ENCODE data around the gene WDR70. TPM values are rescaled to one million over a fixed set of nuclear protein-coding genes. Genes with fewer than 3 reads are reported as not detected.

The WDR70 gene
- total RNA-seq, 1 experiment from 2014 or later: 25.0 TPM

- no peaks in the 10 kb centered on the region for H3K4me1 ChIP-seq (ENCODE audit: insufficient read depth, low read length)
- H3K27ac ChIP-seq (ENCODE audit: low read length): no peak overlapping the region
- no peak overlapping the region for H3K9ac ChIP-seq (ENCODE audit: low read length)
- no peaks in the 10 kb centered on the region for H3K36me3 ChIP-seq (ENCODE audit: low read depth, low read length)
- TF ChIP-seq CTCF (conservative IDR thresholded peaks at IDR 0.05; ENCODE audit: low read depth, low read length): no peak
- TF ChIP-seq EZH2phosphoT487 (IDR thresholded peaks at IDR 0.05; ENCODE audit: borderline replicate concordance, low read length): no peak
- no peak for TF ChIP-seq EZH2 (IDR thresholded peaks at IDR 0.05; ENCODE audit: low read length, unreplicated experiment)
- H2AFZ ChIP-seq (ENCODE audit: low read length): no peak overlapping the region
- no peaks in the 10 kb centered on the region for H4K20me1 ChIP-seq (ENCODE audit: low read length)
- no peaks in the 10 kb centered on the region for H3K9me2 ChIP-seq (replicated peaks; ENCODE audit: low read length)
- ChIA-PET POLR2A (ENCODE audit: unreplicated experiment) (no interaction called here), CTCF (no interaction called here)
- no peaks in the 10 kb centered on the region for H3K79me2 ChIP-seq (ENCODE audit: low read length)
- H3K9me3 ChIP-seq (ENCODE audit: low read length): no peaks in the 10 kb centered on the region
- H3K4me2 ChIP-seq (ENCODE audit: low read length): no peak overlapping the region
- BruUV-seq (replicated peaks): no TSS peak
- no peak overlapping the region for H3K4me3 ChIP-seq (ENCODE audit: low read length)
- no peaks in the 10 kb centered on the region for H3F3A ChIP-seq (ENCODE audit: low read length, unreplicated experiment)
- ATAC-seq (no peak), DNase-seq (no peak)
- H3K27me3 ChIP-seq (ENCODE audit: low read length): no peaks in the 10 kb centered on the region
- intact Hi-C loops (cut with micrococcal nuclease): no loop called here
Observed at GRCh38 chr5:37543216-37543615, 164.1 kb downstream of the WDR70 start.

GRCh38 chr5:37549411-37549810, 170.3 kb downstream of the WDR70 start:
- DNase-seq (no peak), ATAC-seq (no peak; the same call in 1 of the 2 replicates)
- Histone ChIP-seq H4K20me1 (ENCODE audit: low read length) (no peaks in the 10 kb centered on the region), H3K4me1 (ENCODE audit: insufficient read depth, low read length) (peaks cover 10% of the 10 kb centered on the region; the same call in 1 of the 2 replicates), H3K4me3 (ENCODE audit: low read length) (no peak overlapping the region), H3K27ac (ENCODE audit: low read length) (no peak overlapping the region), H3F3A (ENCODE audit: low read length, unreplicated experiment) (no peaks in the 10 kb centered on the region), H3K9me3 (ENCODE audit: low read length) (no peaks in the 10 kb centered on the region), H3K27me3 (ENCODE audit: low read length) (no peaks in the 10 kb centered on the region), H3K9me2 (replicated peaks; ENCODE audit: low read length) (no peaks in the 10 kb centered on the region), H3K4me2 (ENCODE audit: low read length) (no peak overlapping the region), H3K36me3 (ENCODE audit: low read depth, low read length) (no peaks in the 10 kb centered on the region), H2AFZ (ENCODE audit: low read length) (no peak overlapping the region), H3K79me2 (ENCODE audit: low read length) (no peaks in the 10 kb centered on the region), H3K9ac (ENCODE audit: low read length) (no peak overlapping the region)
- CTCF ChIA-PET: no interaction called here
- TF ChIP-seq EZH2phosphoT487 (IDR thresholded peaks at IDR 0.05; ENCODE audit: borderline replicate concordance, low read length): no peak
- no peak for TF ChIP-seq EZH2 (IDR thresholded peaks at IDR 0.05; ENCODE audit: low read length, unreplicated experiment)
- no peak for TF ChIP-seq CTCF (conservative IDR thresholded peaks at IDR 0.05; ENCODE audit: low read depth, low read length)
- intact Hi-C loops (cut with micrococcal nuclease): no loop called here
- POLR2A ChIA-PET (ENCODE audit: unreplicated experiment): no interaction called here
- BruUV-seq (replicated peaks): no TSS peak

- no peaks in the 10 kb centered on the region for H3K9me2 ChIP-seq (replicated peaks; ENCODE audit: low read length)
- TF ChIP-seq EZH2phosphoT487 (IDR thresholded peaks at IDR 0.05; ENCODE audit: borderline replicate concordance, low read length): no peak
- TF ChIP-seq EZH2 (IDR thresholded peaks at IDR 0.05; ENCODE audit: low read length, unreplicated experiment): no peak
- TF ChIP-seq CTCF (conservative IDR thresholded peaks at IDR 0.05; ENCODE audit: low read depth, low read length): no peak
- no peaks in the 10 kb centered on the region for H4K20me1 ChIP-seq (ENCODE audit: low read length)
- CTCF ChIA-PET: no interaction called here
- no peak overlapping the region for H3K4me2 ChIP-seq (ENCODE audit: low read length)
- no peak overlapping the region for H3K4me3 ChIP-seq (ENCODE audit: low read length)
- no peak overlapping the region for H3K9ac ChIP-seq (ENCODE audit: low read length)
- POLR2A ChIA-PET (ENCODE audit: unreplicated experiment): no interaction called here
- BruUV-seq (replicated peaks): no TSS peak
- H3K9me3 ChIP-seq (ENCODE audit: low read length): no peaks in the 10 kb centered on the region
- no peaks in the 10 kb centered on the region for H3K79me2 ChIP-seq (ENCODE audit: low read length)
- ATAC-seq (no peak), DNase-seq (no peak)
- intact Hi-C loops (cut with micrococcal nuclease): loop anchor here (10.0 kb wide), 2 partner anchors 163 to 203 kb away; no protein-coding TSS in a partner anchor
- no peaks in the 10 kb centered on the region for H3K36me3 ChIP-seq (ENCODE audit: low read depth, low read length)
- H2AFZ ChIP-seq (ENCODE audit: low read length): no peak overlapping the region
- H3K27ac ChIP-seq (ENCODE audit: low read length): no peak overlapping the region
- H3F3A ChIP-seq (ENCODE audit: low read length, unreplicated experiment): no peaks in the 10 kb centered on the region
- peaks cover 12% of the 10 kb centered on the region; the same call in 1 of the 2 replicates for H3K4me1 ChIP-seq (ENCODE audit: insufficient read depth, low read length)
- H3K27me3 ChIP-seq (ENCODE audit: low read length): no peaks in the 10 kb centered on the region
Observed at GRCh38 chr5:37552161-37552560, 173.0 kb downstream of the WDR70 start.
